Upper lobe of left lung (tissue), 4 donors: ENCODE data around the gene GALNT11.

Experiments
- CTCF ChIP-seq, 6 experiments: fragments of 450-650 bp in 4 of 6; fragments of 200-600 bp in 2 of 6; sonication (generic) in 2 of 6; IDR thresholded peaks; one replicate each; pipeline ENCODE4 v1.5.1; 2016 to 2019; ENCODE audit warnings: antibody characterized with exemption in 6 of 6
- EP300 ChIP-seq, 4 donors: sonication (generic); formaldehyde crosslinking; IDR thresholded peaks; one replicate each; pipeline ENCODE4 v1.5.1; 2017; ENCODE audit warnings: antibody characterized with exemption in 4 of 4, control low read depth in 2 of 4
- POLR2A ChIP-seq, 4 donors: fragments of 450-650 bp; IDR thresholded peaks; one replicate each; pipeline ENCODE4 v1.5.1; 2016 to 2017; ENCODE audit warnings: antibody characterized with exemption in 4 of 4, mild to moderate bottlenecking in 2 of 4
- POLR2AphosphoS5 ChIP-seq, 2 donors: sonication (generic); formaldehyde crosslinking; IDR thresholded peaks; one replicate each; pipeline ENCODE4 v1.5.1; 2017; ENCODE audit warnings: antibody characterized with exemption in 2 of 2

- no peak for TF ChIP-seq POLR2AphosphoS5 (IDR thresholded peaks at IDR 0.05)
- no peak for TF ChIP-seq CTCF (IDR thresholded peaks at IDR 0.05)
- no peak for TF ChIP-seq POLR2A (IDR thresholded peaks at IDR 0.05)
- TF ChIP-seq EP300 (IDR thresholded peaks at IDR 0.05), result no peak
These were observed 11.5 kb upstream of the GALNT11 start for GRCh38 chr7:152013974-152014373.
